Activated CD4-positive, CD25-positive, alpha-beta regulatory T cell (primary cell): ENCODE measurements around the gene ABHD16B.

Experiments used
- DNase-seq, 4 experiments: peaks; one replicate each; lab custom pipeline; 2025; lab: John Stamatoyannopoulos, UW

Gene ABHD16B

GRCh38 chr20:63895952-63896263, 34.6 kb downstream of the ABHD16B start:
- no peak for DNase-seq

GRCh38 chr20:63896264-63897105, 35.2 kb downstream of the ABHD16B start:
- DNase-seq = no peak

DNA sequence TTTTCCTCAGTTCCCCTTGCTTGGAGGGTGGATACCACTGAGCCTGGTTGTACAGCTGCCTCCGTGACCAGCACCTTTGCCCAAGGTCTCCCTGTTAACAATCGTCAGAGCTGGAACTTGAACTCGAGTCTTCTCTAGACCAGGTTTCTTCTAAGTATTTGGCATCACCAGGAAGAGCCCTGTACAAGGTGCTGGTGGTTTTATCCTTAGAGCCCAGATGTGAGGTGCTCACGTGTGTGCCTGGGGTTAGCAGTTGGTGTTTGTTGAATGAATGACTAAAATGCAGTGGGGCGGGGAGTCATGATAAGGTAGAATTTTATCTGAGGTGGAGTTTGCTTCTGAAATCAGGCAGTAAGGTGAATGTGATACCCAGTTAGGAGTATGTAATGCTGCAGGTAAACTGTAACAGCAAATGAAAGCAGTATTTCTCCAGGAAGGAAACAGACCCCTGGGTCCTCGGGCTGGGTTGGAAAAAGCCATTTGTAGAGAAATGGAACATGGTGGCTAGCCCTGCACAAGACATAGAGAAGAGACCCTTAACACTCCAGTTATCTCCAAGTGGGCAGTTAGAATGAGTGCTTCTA, 36.8 kb downstream of the ABHD16B start:
- no peak for DNase-seq

GRCh38 chr20:63898882-63899558, 37.7 kb downstream of the ABHD16B start:
- no peak for DNase-seq

DNA sequence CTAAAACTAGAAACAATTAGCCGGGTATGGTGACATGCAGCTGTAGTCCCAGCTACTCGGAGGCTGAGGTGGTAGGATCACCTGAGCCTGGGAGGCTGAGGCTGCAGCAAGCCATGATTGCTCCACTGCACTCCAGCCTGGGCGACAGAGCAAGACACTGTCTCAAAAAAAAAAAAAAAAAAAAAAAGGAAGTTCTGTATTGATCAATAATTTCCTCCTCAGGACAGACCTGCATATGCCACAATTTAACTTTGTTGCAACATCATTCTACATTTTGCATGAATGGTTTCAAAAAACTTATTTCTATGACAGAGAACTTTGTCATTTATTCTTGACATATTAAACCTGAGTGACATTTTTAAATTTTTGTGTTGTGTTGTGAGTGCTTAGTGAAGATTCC, 39.1 kb downstream of the ABHD16B start:
- DNase-seq = no peak

GRCh38 chr20:63903796-63904561, 42.7 kb downstream of the ABHD16B start:
- no peak for DNase-seq

DNA sequence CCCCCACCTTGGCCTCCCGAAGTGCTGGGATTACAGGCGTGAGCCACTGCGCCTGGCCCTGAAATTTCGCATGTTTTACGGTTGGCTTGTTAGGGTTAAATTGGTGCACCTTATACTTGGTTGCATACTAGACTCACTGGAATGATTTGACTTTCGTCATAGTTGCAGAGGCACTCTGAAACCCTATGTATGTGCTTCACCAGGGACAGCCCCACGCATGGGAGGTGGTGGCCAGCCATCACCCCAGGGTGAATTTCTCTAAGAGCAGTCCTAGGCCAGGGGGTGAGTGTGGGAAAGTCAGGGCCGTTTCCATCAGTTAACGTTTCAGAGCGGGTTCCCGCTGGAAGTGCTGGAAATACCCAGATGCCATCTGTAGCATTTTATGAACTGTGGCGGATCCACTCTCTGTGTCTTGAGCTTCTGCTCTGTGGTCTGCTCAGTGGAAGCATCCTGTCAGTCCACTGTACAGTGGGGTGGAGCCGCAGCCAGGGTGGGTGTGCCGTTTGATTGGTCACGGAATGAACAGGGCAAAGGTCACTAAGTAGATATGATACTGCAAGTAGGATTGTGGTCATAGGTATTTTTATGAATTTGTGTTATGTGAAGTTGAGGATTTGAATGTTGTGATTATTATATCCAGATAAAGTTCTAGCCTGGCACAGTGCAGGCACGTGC, 46.8 kb downstream of the ABHD16B start:
- DNase-seq = no peak

- DNase-seq = no peak
Observed at GRCh38 chr20:63911176-63911575, 49.9 kb downstream of the ABHD16B start.
